ENCODE measurements around the gene TMEM17.

The TMEM17 gene

GRCh38 chr2:62450716-62451191 lies 55.2 kb downstream of the TMEM17 start:
- Histone ChIP-seq H3K4me1 (peaks cover 4% of the 10 kb centered on the region), H3K36me3 (ENCODE audit: control insufficient read depth, insufficient read depth, low read length) (no peaks in the 10 kb centered on the region), H3K9ac (no peak overlapping the region), H3K79me2 (no peaks in the 10 kb centered on the region), H3K4me3 (ENCODE audit: low read depth, low read length) (no peak overlapping the region), H3K9me3 (ENCODE audit: control insufficient read depth, low read length) (no peaks in the 10 kb centered on the region), H2AFZ (no peak overlapping the region), H3K27me3 (ENCODE audit: control insufficient read depth, insufficient read depth, low read length) (no peaks in the 10 kb centered on the region), H3K4me2 (ENCODE audit: low read length) (no peak overlapping the region), H3K27ac (no peak overlapping the region)
- no peak for TF ChIP-seq CTCF (IDR thresholded peaks at IDR 0.05)

All from parathyroid adenoma (tissue), 2 donors.